HuH-7 (cell line): ENCODE results near the gene GXYLT2.
A peak's percentile ranks its signal among the peaks of the same experiment; 100 is the strongest.
"Not testable (repeated sequence)": the region's sequence is repeated elsewhere in the genome, so short reads cannot be mapped to it uniquely, and the experiment has no call there.

ENCODE experiments used
- DNase-seq: peaks from one replicate; pipeline ENCODE4 v3.0.0; 2011; ENCODE audit warnings: low spot score

Gene GXYLT2

DNA sequence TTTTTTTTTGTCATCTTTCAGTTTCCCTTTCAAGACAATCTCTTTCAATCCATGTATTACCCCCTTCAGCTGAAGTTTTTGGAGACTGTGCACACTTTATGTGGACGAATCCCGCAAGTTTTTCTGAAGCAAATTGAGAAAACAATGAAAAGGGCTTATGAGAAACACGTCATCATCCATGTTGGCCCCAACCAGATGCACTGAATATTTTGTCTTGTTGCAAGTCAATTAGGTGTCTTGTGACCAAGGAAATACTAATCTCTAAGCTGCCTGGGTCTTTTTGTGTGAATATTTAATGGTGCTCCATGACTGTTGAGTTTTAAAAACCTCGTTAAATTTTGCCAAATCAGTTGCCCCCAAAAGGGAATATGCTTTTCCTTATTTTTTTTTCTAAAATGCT is 87.1 kb downstream of the GXYLT2 start:
- no peak for DNase-seq

DNA sequence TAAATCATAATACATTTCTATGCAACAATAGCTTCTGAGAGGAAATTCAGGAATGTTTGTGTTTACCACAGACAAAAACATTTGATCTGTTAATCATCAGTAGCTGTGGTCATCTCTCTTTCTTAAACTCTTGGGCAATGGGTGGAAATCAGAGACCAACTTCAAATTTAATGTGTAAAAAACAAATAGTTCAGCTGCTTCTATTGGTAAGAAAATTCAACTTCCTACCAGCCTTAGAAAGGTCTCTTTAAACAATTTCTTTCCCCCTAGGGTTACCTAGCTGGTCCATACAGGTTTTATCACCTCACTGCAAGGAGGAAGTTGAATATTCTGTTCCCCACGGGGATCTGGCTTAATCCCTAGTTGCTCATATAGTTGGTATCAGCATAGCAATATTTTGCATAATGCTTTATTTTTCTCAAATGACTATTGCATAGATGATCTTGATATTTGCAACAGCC is 88.5 kb downstream of the GXYLT2 start:
- DNase-seq = no peak

DNA sequence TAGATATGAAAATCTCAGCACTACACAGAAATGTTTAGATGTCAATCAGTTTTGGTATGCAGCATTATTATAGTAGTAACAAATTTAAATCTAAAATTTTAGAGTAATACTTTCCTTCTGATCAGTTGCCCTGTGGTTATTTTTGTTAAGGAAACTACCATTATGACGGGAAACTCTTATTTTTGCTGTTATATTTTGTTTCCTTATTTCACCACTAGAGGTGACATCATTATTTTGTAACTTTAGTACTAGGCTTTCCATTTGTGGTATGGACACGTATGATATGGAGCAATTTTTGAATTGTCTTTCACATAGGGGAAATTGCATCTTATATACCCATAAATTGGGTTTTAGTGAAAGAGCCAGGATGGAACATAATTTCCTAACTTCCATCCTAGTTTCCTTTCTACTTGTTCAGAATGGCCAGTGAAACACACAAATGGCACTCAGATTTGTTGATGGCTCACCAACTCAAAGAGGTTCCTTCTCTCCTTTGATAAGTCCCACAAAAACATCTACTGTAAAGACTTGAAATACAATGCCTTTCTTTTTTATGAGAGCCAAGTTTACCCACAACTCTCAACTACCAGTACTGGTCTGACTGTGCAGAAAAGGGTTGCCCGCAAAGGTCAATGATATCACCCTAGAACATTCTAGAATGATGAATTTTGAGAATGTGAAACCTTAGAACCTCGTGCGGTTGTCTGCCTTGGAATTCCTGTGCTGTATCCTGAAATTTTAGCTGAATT is 89.4 kb downstream of the GXYLT2 start:
- no peak for DNase-seq

DNA sequence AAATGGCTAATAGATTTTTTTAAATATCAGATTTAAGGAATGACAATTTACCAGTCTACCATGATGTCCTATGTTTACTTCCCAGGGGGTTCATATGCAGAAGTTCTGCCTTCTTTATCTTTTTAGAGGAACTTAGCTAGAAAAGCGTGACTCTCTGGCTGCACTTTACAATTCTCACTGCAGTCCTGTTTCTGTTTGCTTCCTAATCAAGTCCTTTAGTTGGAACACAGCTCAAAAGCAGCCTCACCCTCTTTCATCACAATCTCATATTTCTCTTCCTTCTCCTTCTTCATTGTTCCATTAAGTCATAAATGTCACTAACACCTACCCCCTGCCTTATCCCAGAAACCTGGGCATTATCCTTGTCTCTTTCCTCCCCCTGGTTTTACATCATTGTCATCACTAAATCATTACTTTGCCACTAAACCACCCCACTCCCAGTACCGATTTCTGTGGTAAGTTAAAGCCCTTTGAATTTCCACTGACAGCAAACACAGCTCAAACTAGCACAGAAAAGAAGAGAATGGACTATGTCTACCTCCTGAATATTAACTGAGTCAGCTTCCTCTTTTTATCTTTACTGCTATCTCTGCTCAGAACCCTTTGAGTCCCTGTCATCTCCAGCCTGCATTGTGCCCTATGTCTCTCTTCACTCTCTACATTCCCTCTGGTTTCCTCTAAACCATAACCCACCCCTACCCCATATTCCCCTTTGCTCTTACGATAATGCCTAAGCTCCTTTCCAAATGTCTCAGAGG is 94.9 kb downstream of the GXYLT2 start:
- no peak for DNase-seq

GRCh38 chr3:72985576-72985975 is 97.7 kb downstream of the GXYLT2 start:
- DNase-seq = no peak

GRCh38 chr3:72990701-72991395 is 103.0 kb downstream of the GXYLT2 start:
- DNase-seq = no peak

DNA sequence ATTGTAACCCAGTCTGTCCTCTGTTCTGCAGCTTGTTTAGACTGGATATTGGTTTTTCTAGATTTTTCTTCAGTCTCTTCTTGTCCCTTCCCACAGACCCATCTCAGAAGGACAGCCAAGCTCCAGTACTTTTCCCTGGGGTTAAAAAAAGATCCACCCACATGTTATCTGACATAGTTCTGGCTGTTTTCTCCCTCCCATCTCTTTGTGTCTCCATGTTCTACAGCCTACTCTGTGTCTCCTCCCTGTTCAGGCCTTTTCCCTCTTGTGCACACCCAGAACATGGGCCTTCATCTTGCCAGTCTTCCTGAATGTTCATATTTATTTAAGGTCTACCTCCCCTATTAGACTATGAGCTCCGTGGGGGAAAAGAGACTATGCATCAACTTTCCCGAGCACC is 103.7 kb downstream of the GXYLT2 start:
- DNase-seq = no peak

DNA sequence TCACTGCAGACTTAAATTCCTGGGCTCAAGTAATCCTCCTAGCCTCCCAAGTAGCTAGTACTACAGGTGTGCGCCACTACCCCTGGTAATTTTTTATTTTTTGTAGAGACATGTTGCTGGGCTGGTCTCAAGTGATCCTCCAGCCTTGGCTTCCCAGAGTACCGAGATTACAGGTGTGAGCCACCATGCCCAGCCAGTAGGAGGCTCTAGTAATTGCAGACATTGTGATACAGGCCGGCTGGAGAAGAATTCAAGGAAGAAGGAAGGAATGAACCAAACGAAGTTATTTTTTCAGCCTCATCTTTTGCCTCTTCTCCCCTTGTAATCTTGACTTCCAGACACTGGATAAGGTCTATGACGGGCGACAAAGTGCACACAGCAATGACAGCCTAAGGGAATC is 105.5 kb downstream of the GXYLT2 start:
- no peak for DNase-seq

DNA sequence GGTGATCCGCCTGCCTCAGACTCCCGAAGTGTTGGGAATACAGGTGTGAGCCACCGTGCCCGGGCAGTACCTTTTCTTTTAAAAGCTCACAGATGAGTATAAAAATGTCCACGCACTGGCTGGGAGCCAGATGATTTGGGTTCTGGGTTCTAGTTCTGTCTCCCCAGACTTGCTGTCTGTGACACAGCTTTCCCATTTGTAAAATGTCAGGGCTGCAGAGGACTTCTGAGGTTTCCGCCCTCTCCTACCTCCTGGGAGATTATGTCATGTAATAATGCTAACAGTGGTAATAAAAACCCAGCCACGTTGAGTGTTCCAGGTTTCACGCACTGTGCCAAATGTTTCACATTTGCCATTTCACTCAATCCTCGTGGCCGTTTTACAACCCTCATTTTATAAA is 107.5 kb downstream of the GXYLT2 start:
- no peak for DNase-seq

DNA sequence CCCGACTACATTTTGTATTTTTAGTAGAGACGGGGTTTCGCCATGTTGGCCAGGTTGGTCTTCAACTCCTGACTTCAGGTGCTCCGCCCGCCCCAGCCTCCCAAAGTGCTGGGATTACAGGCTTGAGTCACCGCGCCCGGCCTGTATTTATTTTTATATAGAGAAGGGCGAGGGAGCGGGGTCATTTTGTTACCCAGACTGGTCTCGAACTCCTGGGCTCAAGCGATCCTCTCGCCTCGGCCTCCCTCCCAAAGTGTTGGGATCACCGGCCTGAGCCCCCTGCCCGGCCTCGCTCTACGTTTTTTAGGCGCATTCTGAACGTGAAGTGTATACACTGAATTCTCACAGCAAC is 108.3 kb downstream of the GXYLT2 start:
- no peak for DNase-seq

GRCh38 chr3:72996473-72997333 is 108.9 kb downstream of the GXYLT2 start, which contains the start of gene PPP4R2:
Gene PPP4R2 (plus strand): TSS chr3:72996811. CDS start chr3:72997038, 227 bp downstream.
- DNase-seq = peak; percentile 47

DNA sequence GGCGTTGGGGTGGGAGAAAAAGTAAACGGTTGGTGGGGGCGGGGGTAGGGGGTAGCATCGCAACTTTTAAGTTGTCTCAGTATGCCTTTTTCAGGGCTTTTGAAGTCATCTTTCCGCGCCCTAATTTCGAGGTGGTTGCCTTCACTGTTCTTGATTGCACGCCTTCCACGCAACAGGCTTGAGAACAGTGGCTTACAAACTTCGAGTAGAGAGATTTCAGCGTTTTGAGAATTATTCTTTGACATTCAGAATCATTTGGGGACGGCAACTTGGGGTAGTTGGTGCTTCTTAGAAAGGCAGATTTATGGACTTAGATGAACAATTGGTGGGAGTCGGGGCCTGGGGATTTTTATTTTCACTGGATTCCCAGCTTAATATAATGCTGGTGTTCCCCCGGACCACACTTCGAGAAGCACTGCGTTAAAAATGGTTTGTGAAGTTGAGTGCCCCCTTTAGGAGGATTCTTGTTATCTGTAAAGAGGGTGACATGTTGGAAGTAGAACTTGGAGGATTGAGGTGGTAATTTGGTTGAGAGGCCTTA is 109.6 kb downstream of the GXYLT2 start:
- peak; percentile 17 for DNase-seq

- no peak for DNase-seq
These were observed 110.6 kb downstream of the GXYLT2 start for GRCh38 chr3:72998466-72998865.

DNA sequence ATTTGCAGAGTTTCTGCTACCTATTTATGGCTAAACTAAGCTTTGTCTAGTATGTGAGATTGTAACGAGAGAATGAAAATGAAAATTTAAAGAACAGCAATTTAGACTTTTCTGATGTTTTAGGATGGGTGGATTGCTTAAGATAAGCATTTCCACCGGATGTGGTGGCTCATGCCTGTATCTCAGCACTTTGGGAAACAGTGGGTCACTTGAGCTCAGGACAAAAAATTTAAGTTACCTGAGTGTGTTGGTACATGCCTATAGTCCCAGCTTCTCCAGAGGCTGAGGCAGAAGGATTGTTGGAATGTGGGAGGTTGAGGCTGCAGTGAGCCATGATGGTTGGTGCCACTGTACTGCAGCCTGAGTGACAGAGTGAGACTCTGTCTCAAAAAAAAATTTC is 112.1 kb downstream of the GXYLT2 start:
- no peak for DNase-seq

- DNase-seq = not testable (repeated sequence)
These were observed 115.2 kb downstream of the GXYLT2 start for GRCh38 chr3:73003050-73003449.

GRCh38 chr3:73004316-73004715 is 116.5 kb downstream of the GXYLT2 start:
- DNase-seq = no peak

GRCh38 chr3:73007992-73008712 is 120.3 kb downstream of the GXYLT2 start:
- no peak for DNase-seq

DNA sequence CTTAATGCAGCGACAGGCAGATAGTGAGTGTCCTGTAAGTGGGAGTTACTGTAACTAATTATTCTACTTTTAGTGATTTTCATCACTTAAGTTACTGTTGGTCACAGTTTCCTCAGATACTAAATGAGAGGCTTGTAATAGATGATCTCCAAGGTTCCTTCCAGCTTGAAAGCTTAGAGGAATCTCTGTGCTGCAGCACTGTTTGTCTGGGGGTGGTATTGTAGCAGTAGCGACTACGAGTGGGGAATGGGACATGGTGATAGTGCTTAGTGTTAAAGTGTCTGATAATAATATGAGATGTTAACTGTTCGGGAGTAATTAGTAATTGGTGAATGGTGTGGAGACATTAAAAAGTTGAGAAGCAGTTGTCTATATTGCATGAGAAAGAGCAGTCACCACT is 121.2 kb downstream of the GXYLT2 start:
- DNase-seq = no peak

DNA sequence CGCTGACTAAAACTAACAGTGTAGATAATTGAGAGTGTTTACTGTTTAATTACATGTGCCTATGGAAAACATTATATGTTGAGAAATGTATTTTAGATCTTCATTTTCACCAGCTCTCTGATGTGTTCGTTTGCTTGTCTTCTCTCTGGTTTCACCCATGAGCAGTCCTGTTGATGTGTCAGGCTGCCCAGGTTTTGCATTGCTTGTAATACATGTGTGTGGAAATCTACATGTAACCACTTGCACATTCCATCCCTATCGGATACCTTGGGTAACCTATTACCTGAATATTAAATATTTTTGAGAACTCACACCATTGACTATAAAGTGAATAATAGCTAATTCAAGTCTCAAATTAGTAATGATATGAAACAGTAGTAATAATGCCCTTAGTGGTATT is 121.9 kb downstream of the GXYLT2 start:
- no peak for DNase-seq

DNA sequence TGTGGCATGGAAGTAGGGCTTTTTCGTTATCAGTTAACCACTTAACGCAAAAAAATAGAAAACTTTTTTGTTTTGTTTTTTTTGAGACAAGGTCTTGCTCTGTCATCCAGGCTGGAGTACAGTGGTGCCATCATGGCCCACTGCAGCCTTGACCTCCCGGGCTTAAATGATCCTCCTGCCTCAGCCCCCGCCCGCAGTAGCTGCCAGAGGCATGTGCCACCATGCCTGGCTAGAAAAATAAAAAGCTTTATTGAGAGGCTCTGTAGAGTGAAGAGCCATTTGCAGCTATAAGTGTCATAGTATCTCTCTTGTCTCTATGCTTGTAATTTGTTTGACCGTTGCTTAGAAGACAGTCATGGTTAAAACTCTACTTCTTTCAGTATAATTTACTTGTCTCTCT is 122.3 kb downstream of the GXYLT2 start:
- DNase-seq = no peak

DNA sequence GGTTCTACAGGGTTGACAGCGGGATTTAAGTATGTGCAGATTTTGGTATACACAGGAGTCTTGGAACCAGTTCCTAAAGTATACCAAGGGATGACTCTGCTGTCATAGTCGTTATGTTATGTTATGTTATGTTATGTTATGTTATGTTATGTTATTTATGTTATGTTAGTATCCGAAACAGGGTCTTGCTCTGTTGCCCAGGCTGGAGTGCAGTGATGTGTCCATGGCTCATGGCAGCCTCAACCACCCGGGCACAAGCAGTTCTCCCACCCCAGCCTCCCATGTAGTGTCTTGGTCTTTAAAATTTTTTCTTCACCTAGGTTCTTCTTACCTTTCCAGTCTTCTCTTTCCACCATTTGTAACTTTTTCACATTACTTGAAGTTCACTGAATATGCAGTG is 130.5 kb downstream of the GXYLT2 start:
- no peak for DNase-seq
